Activated CD8-positive, alpha-beta T cell treated with anti-CD3 and anti-CD28 coated beads for 36 hours (primary cell): ENCODE measurements around the gene OPCML. TPM values are rescaled to one million over a fixed set of nuclear protein-coding genes. Genes with fewer than 3 reads are reported as not detected.

Experiments used
- ATAC-seq: fragments of 200-7000 bp; cut with Tn5 transposase; one replicate; pipeline ENCODE4 v1.10.0; 2021; ENCODE audit warnings: mild to moderate bottlenecking, moderate library complexity
- CTCF ChIA-PET: fragments of 350-600 bp; sonication (Branson Sonifier 250); formaldehyde crosslinking; loops from one replicate; lab custom pipeline; 2021; ENCODE audit warnings: antibody characterized with exemption; lab: Charles Lee
- POLR2A ChIA-PET: fragments of 350-600 bp; sonication (Branson Sonifier 250); formaldehyde crosslinking; loops from one replicate; lab custom pipeline; 2021; ENCODE audit warnings: antibody characterized with exemption; lab: Charles Lee
- DNase-seq: peaks from one replicate; pipeline ENCODE4 v3.0.0-alpha.2; 2020
- H3K27ac Mint-ChIP-seq: one replicate; pipeline ENCODE4 v1.8.0; 2021; ENCODE audit warnings: mild to moderate bottlenecking, mixed read lengths
- H3K27me3 Mint-ChIP-seq: one replicate; pipeline ENCODE4 v1.8.0; 2021; ENCODE audit warnings: mixed read lengths
- H3K36me3 Mint-ChIP-seq: one replicate; pipeline ENCODE4 v1.8.0; 2021; ENCODE audit warnings: low read depth, mixed read lengths
- H3K4me1 Mint-ChIP-seq: one replicate; pipeline ENCODE4 v1.8.0; 2021; ENCODE audit warnings: low read depth, mixed read lengths
- H3K4me3 Mint-ChIP-seq: one replicate; pipeline ENCODE4 v1.8.0; 2021; ENCODE audit warnings: mild to moderate bottlenecking, moderate library complexity, mixed read lengths
- H3K9me3 Mint-ChIP-seq: one replicate; pipeline ENCODE4 v1.8.0; 2021; ENCODE audit warnings: mixed read lengths
- intact Hi-C: fragments of 100-400 bp; cut with micrococcal nuclease; formaldehyde crosslinking; loops from one replicate; pipeline ENCODE4 v1.10.0; 2022
- total RNA-seq, 2 experiments: library from RNA; stranded (reverse); gene quantifications; one replicate each; pipeline ENCODE4 v1.2.3, GENCODE V29; 2021
- TF ChIP-seq, protein P1 (sequence below): fragments of 200-600 bp; IDR thresholded peaks from one replicate; pipeline ENCODE4 v1.8.0; 2022; ENCODE audit warnings: antibody characterized with exemption, mild to moderate bottlenecking

The OPCML gene
- total RNA-seq, 2 experiments from 2014 or later = not detected

GRCh38 chr11:133506023-133506422 is 26.3 kb downstream of the OPCML start:
- TF ChIP-seq, protein P1, sequence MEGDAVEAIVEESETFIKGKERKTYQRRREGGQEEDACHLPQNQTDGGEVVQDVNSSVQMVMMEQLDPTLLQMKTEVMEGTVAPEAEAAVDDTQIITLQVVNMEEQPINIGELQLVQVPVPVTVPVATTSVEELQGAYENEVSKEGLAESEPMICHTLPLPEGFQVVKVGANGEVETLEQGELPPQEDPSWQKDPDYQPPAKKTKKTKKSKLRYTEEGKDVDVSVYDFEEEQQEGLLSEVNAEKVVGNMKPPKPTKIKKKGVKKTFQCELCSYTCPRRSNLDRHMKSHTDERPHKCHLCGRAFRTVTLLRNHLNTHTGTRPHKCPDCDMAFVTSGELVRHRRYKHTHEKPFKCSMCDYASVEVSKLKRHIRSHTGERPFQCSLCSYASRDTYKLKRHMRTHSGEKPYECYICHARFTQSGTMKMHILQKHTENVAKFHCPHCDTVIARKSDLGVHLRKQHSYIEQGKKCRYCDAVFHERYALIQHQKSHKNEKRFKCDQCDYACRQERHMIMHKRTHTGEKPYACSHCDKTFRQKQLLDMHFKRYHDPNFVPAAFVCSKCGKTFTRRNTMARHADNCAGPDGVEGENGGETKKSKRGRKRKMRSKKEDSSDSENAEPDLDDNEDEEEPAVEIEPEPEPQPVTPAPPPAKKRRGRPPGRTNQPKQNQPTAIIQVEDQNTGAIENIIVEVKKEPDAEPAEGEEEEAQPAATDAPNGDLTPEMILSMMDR = no peak
- CTCF ChIA-PET = no interaction called here
- ATAC-seq (no peak), DNase-seq (no peak)
- POLR2A ChIA-PET = no interaction called here
- intact Hi-C loops = no loop called here
- no peak overlapping the region for H3K27ac Mint-ChIP-seq
- no peak overlapping the region for H3K4me3 Mint-ChIP-seq
- no peaks in the 10 kb centered on the region for H3K27me3 Mint-ChIP-seq
- H3K36me3 Mint-ChIP-seq = no peaks in the 10 kb centered on the region
- no peaks in the 10 kb centered on the region for H3K9me3 Mint-ChIP-seq
- H3K4me1 Mint-ChIP-seq = no peaks in the 10 kb centered on the region

DNA sequence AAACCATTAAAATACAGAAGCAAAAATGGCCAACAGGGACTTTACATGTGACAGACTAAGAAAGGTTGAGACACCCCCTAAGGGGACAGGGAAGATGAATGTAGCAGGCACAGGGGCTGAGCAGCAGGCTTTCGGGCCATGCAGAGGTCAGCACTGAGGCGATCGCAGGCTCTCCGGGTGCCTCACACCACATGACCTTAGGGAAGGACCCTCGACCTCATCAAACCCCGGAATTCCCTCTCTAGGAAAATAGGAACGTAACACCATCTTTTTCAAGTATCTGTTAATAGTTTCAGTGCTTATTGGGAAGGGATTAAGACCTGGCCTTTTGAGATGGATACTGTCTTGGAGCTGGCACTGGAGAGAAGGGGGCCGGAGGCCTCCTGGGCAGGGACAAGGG is 27.4 kb downstream of the OPCML start:
- TF ChIP-seq, protein P1 = no peak
- no peaks in the 10 kb centered on the region for H3K36me3 Mint-ChIP-seq
- no peaks in the 10 kb centered on the region for H3K27me3 Mint-ChIP-seq

DNA sequence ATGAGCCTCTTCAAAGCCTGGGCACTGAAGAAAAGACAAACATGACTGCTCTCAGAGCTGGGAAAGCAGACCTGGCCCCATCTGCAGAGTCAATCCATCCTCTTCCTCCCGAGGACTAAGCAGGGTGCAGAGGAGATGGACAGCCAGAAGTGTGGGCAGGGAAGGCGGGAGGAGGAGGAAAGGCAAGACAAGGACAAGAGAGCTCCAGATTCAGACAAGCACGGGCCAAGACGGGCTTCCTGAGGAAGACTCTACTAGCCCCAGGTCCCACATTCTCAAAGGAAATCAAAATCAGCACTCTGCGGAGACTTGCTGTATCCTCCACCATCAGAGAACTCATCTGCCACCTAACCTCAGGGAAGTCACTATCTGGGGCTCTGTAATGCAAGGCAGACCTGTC is 28.5 kb downstream of the OPCML start:
- ATAC-seq (no peak), DNase-seq (no peak)
- intact Hi-C loops = no loop called here
- ChIA-PET CTCF (no interaction called here), POLR2A (no interaction called here)
- Mint-ChIP-seq H3K27me3 (no peaks in the 10 kb centered on the region), H3K36me3 (no peaks in the 10 kb centered on the region), H3K27ac (no peak overlapping the region), H3K4me3 (no peak overlapping the region), H3K4me1 (no peaks in the 10 kb centered on the region), H3K9me3 (no peaks in the 10 kb centered on the region)
- TF ChIP-seq, protein P1 = no peak

More for the DNA sequence above, 27.4 kb downstream of the OPCML start:
- H3K4me1 Mint-ChIP-seq = no peaks in the 10 kb centered on the region
- CTCF ChIA-PET = no interaction called here
- no peak for ATAC-seq
- no peak overlapping the region for H3K4me3 Mint-ChIP-seq
- DNase-seq = no peak
- H3K9me3 Mint-ChIP-seq = no peaks in the 10 kb centered on the region
- intact Hi-C loops = no loop called here
- POLR2A ChIA-PET = no interaction called here
- no peak overlapping the region for H3K27ac Mint-ChIP-seq

DNA sequence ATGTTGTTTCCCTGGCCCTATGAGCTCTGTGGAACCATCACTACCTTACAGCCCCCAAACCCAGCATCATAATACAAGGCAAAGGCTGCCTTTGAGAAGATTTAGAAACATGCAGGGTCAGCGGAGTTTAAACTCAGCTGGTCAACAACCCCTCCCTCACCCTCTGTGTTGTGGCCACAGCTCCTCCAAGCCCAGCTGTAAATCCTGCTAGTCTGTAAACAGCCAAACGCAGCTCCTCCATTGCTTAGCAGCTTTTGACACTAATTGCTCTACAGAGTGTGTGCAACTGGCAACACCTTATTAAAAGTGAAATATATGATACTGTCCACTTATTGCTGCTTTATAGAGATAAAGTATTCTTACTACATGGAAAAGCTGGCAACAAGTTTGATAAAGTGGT is 29.1 kb downstream of the OPCML start:
- Mint-ChIP-seq H3K4me1 (no peaks in the 10 kb centered on the region), H3K27me3 (no peaks in the 10 kb centered on the region), H3K9me3 (no peaks in the 10 kb centered on the region), H3K27ac (no peak overlapping the region), H3K36me3 (no peaks in the 10 kb centered on the region), H3K4me3 (no peak overlapping the region)
- TF ChIP-seq, protein P1 = no peak
- ATAC-seq = no peak
- DNase-seq = no peak
- CTCF ChIA-PET = no interaction called here
- POLR2A ChIA-PET = interaction anchor here (1.3 kb wide), 1 partner anchor 8 kb away, joined by 3 read pairs; no protein-coding TSS in a partner anchor
- intact Hi-C loops = no loop called here

GRCh38 chr11:133501643-133502539 is 30.4 kb downstream of the OPCML start:
- H3K9me3 Mint-ChIP-seq = no peaks in the 10 kb centered on the region
- TF ChIP-seq, protein P1 = no peak
- intact Hi-C loops = no loop called here
- no peaks in the 10 kb centered on the region for H3K4me1 Mint-ChIP-seq
- no peaks in the 10 kb centered on the region for H3K36me3 Mint-ChIP-seq
- no peak overlapping the region for H3K27ac Mint-ChIP-seq
- no peaks in the 10 kb centered on the region for H3K27me3 Mint-ChIP-seq
- no peak overlapping the region for H3K4me3 Mint-ChIP-seq
- DNase-seq = no peak
- ChIA-PET POLR2A (interaction anchor here (1.3 kb wide), 1 partner anchor 9 kb away, joined by 3 read pairs; no protein-coding TSS in a partner anchor), CTCF (no interaction called here)
- ATAC-seq = no peak
